GM23338 (cell line): Measurements from ENCODE around the gene C4BPA. TPM values are rescaled to one million over a fixed set of nuclear protein-coding genes. Genes with fewer than 3 reads are reported as not detected.

Experiments used
- ATAC-seq: fragments of 200-7000 bp; cut with Tn5 transposase; 3 replicates; pipeline ENCODE4 v1.9.1; 2020
- DNase-seq: peaks from one replicate; pipeline ENCODE4 v3.0.0-alpha.2; 2015; ENCODE audit warnings: low spot score
- H2AFZ ChIP-seq: fragments of 200-600 bp; sonication (generic); 2 replicates; pipeline ENCODE4 v1.8.0; 2016; ENCODE audit warnings: antibody characterized with exemption, mild to moderate bottlenecking, moderate library complexity
- H3F3A ChIP-seq: fragments of 200-600 bp; sonication (generic); replicated peaks from 2 replicates; pipeline ENCODE4 v1.8.0; 2017; ENCODE audit warnings: antibody characterized with exemption, mixed run types, low read depth
- H3K27ac ChIP-seq: fragments of 200-600 bp; sonication (generic); 2 replicates; pipeline ENCODE4 v1.6.1; 2016; ENCODE audit warnings: low read depth
- H3K27me3 ChIP-seq: fragments of 200-600 bp; sonication (generic); 2 replicates; pipeline ENCODE4 v1.8.0; 2016; ENCODE audit warnings: mild to moderate bottlenecking, mixed run types, moderate library complexity; ENCODE audit not compliant: insufficient read depth
- H3K36me3 ChIP-seq: fragments of 200-600 bp; sonication (generic); 2 replicates; pipeline ENCODE4 v1.8.0; 2016; ENCODE audit warnings: mild to moderate bottlenecking; ENCODE audit not compliant: insufficient read depth
- H3K4me1 ChIP-seq: fragments of 200-600 bp; sonication (generic); 2 replicates; pipeline ENCODE4 v1.8.0; 2016; ENCODE audit warnings: mild to moderate bottlenecking, moderate library complexity; ENCODE audit not compliant: insufficient read depth
- H3K4me2 ChIP-seq: fragments of 200-600 bp; sonication (generic); 2 replicates; pipeline ENCODE4 v1.7.1; 2017; ENCODE audit warnings: mixed run types
- H3K4me3 ChIP-seq: fragments of 200-600 bp; sonication (generic); 2 replicates; pipeline ENCODE4 v1.6.1; 2016; ENCODE audit warnings: mixed run types
- H3K79me2 ChIP-seq: fragments of 200-600 bp; sonication (generic); replicated peaks from 2 replicates; pipeline ENCODE4 v1.8.0; 2017; ENCODE audit warnings: mild to moderate bottlenecking; ENCODE audit not compliant: insufficient read depth
- H3K9me2 ChIP-seq: fragments of 200-600 bp; sonication (generic); 2 replicates; pipeline ENCODE4 v1.8.0; 2017; ENCODE audit not compliant: insufficient read depth
- H4K20me1 ChIP-seq: fragments of 200-600 bp; sonication (generic); replicated peaks from 2 replicates; pipeline ENCODE4 v1.8.0; 2017; ENCODE audit warnings: mild to moderate bottlenecking; ENCODE audit not compliant: insufficient read depth
- H3K27ac Mint-ChIP-seq: 2 replicates; pipeline ENCODE4 v1.8.0; 2020; ENCODE audit warnings: inconsistent platforms, mild to moderate bottlenecking, moderate library complexity, mixed read lengths
- H3K27me3 Mint-ChIP-seq: 3 replicates; pipeline ENCODE4 v1.8.0; 2022; ENCODE audit warnings: low read depth, mild to moderate bottlenecking, moderate library complexity, mixed read lengths, inconsistent platforms; ENCODE audit not compliant: insufficient read depth, poor library complexity
- H3K36me3 Mint-ChIP-seq: 3 replicates; pipeline ENCODE4 v1.8.0; 2021; ENCODE audit warnings: low read depth, mild to moderate bottlenecking, inconsistent platforms, moderate library complexity, mixed read lengths
- H3K4me1 Mint-ChIP-seq: 3 replicates; pipeline ENCODE4 v1.8.0; 2020; ENCODE audit warnings: mild to moderate bottlenecking, inconsistent platforms, mixed read lengths
- H3K4me3 Mint-ChIP-seq: 3 replicates; pipeline ENCODE4 v1.8.0; 2021; ENCODE audit warnings: moderate library complexity, mild to moderate bottlenecking, inconsistent platforms, mixed read lengths
- H3K9me3 Mint-ChIP-seq: 3 replicates; pipeline ENCODE4 v1.8.0; 2020; ENCODE audit warnings: moderate library complexity, mild to moderate bottlenecking, inconsistent platforms, mixed read lengths
- CREB1 ChIP-seq: fragments of 250-450 bp; sonication (Bioruptor Pico); IDR thresholded peaks from 2 replicates; pipeline ENCODE4 v1.5.0; 2020; ENCODE audit warnings: low read depth, mild to moderate bottlenecking, moderate library complexity
- EZH2 ChIP-seq: fragments of 200-600 bp; sonication (generic); IDR thresholded peaks from one replicate; pipeline ENCODE4 v1.8.0; 2017; ENCODE audit warnings: antibody characterized with exemption, mild to moderate bottlenecking, low read depth; ENCODE audit not compliant: unreplicated experiment
- EZH2phosphoT487 ChIP-seq: fragments of 200-600 bp; sonication (generic); IDR thresholded peaks from one replicate; pipeline ENCODE4 v1.8.1; 2018; ENCODE audit warnings: antibody characterized with exemption; ENCODE audit not compliant: unreplicated experiment
- JUNB ChIP-seq: IDR thresholded peaks from one replicate; pipeline ENCODE4 v1.6.1; 2016; ENCODE audit warnings: antibody characterized with exemption; ENCODE audit not compliant: unreplicated experiment
- NANOG ChIP-seq: IDR thresholded peaks from 2 replicates; pipeline ENCODE4 v1.6.1; 2016; ENCODE audit warnings: antibody characterized with exemption, borderline replicate concordance
- POLR2AphosphoS5 ChIP-seq: IDR thresholded peaks from 2 replicates; pipeline ENCODE4 v1.6.1; 2016; ENCODE audit warnings: antibody characterized with exemption, low read depth
- STAT1 ChIP-seq: IDR thresholded peaks from one replicate; pipeline ENCODE4 v1.6.1; 2016; ENCODE audit warnings: antibody characterized with exemption; ENCODE audit not compliant: unreplicated experiment
- ZNF114 ChIP-seq: fragments of 250-450 bp; sonication (Bioruptor Pico); IDR thresholded peaks from 2 replicates; pipeline ENCODE4 v1.5.0; 2020; ENCODE audit warnings: mild to moderate bottlenecking, moderate library complexity
- ZNF331 ChIP-seq: fragments of 250-450 bp; sonication (Bioruptor Pico); IDR thresholded peaks from 2 replicates; pipeline ENCODE4 v1.5.0; 2020; ENCODE audit warnings: low read depth, mild to moderate bottlenecking, moderate library complexity
- polyA plus RNA-seq: library from polyadenylated mRNA; unstranded; fragments of >200 nt; fragmentation: Nextera tagmentation; extraction: Ambion mirVana; gene quantifications from 2 replicates; pipeline ENCODE4 v1.2.1, GENCODE V29; 2016
- total RNA-seq: library from RNA; depleted of rRNA; stranded (reverse); fragments of >200 nt; shearing (Covaris generic); gene quantifications from 2 replicates; pipeline ENCODE4 v1.2.3, GENCODE V29; 2014
- TF ChIP-seq, protein P1 (sequence below): fragments of 250-450 bp; sonication (Bioruptor Pico); IDR thresholded peaks from 2 replicates; pipeline ENCODE4 v1.5.0; 2020; ENCODE audit warnings: mild to moderate bottlenecking, moderate library complexity
- TF ChIP-seq, protein P2 (sequence below), 2 experiments: fragments of 200-600 bp in 1 of 2; sonication (generic) in 1 of 2; conservative IDR thresholded peaks; 2 replicates each; pipeline versions ENCODE4 v1.5.1 to v1.6.1; 2016 to 2017; ENCODE audit warnings: antibody characterized with exemption in 2 of 2, low read depth in 2 of 2, mild to moderate bottlenecking in 2 of 2, moderate library complexity in 1 of 2
- TF ChIP-seq, protein P3 (sequence below): IDR thresholded peaks from 2 replicates; pipeline ENCODE4 v1.6.1; 2016; ENCODE audit warnings: antibody characterized with exemption
- TF ChIP-seq, protein P4 (sequence below): IDR thresholded peaks from one replicate; pipeline ENCODE4 v1.6.1; 2018; ENCODE audit warnings: antibody characterized with exemption; ENCODE audit not compliant: unreplicated experiment

C4BPA gene
- total and polyA plus RNA-seq, 2 experiments from 2014 or later: not detected

DNA sequence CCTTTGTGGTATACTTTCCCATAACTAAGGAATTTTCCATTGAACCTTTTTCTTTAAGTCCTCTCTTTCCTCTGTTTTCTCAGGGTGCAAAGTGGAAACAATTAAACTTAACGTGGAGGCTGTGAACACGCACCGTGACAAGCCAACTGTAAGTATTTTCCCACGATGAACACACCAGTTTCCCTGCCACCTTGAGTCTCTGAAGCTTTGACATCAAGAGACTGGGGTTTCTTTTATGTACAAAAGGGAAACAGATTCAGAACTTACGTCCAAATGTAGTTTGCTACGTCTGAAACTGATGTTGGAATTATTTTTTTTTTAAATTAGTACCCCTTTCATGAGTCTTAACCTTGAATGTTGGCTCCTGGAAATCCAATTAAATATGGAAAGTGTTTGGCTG is 32.6 kb upstream of the C4BPA start:
- Histone ChIP-seq H3K4me1 (no peaks in the 10 kb centered on the region), H3K79me2 (no peaks in the 10 kb centered on the region), H2AFZ (no peak overlapping the region), H3K27me3 (no peaks in the 10 kb centered on the region), H4K20me1 (peaks cover 3% of the 10 kb centered on the region; the same call in 1 of the 2 replicates), H3K36me3 (peaks cover 4% of the 10 kb centered on the region; the same call in 1 of the 2 replicates), H3K4me2 (no peak overlapping the region), H3F3A (no peaks in the 10 kb centered on the region), H3K4me3 (no peak overlapping the region), H3K9me2 (no peaks in the 10 kb centered on the region), H3K27ac (no peak overlapping the region)
- H3K36me3 Mint-ChIP-seq: peaks cover 14% of the 10 kb centered on the region
- H3K9me3 Mint-ChIP-seq: no peaks in the 10 kb centered on the region
- H3K4me1 Mint-ChIP-seq: no peaks in the 10 kb centered on the region
- H3K4me3 Mint-ChIP-seq: no peak overlapping the region
- ATAC-seq (no peak), DNase-seq (no peak)
- H3K27me3 Mint-ChIP-seq: no peaks in the 10 kb centered on the region
- TF ChIP-seq STAT1 (no peak), NANOG (no peak), ZNF114 (no peak), ZNF331 (CRISPR knock-in tag) (no peak), JUNB (no peak), CREB1 (no peak), EZH2 (no peak), POLR2AphosphoS5 (no peak), EZH2phosphoT487 (no peak)
- TF ChIP-seq, protein P1, sequence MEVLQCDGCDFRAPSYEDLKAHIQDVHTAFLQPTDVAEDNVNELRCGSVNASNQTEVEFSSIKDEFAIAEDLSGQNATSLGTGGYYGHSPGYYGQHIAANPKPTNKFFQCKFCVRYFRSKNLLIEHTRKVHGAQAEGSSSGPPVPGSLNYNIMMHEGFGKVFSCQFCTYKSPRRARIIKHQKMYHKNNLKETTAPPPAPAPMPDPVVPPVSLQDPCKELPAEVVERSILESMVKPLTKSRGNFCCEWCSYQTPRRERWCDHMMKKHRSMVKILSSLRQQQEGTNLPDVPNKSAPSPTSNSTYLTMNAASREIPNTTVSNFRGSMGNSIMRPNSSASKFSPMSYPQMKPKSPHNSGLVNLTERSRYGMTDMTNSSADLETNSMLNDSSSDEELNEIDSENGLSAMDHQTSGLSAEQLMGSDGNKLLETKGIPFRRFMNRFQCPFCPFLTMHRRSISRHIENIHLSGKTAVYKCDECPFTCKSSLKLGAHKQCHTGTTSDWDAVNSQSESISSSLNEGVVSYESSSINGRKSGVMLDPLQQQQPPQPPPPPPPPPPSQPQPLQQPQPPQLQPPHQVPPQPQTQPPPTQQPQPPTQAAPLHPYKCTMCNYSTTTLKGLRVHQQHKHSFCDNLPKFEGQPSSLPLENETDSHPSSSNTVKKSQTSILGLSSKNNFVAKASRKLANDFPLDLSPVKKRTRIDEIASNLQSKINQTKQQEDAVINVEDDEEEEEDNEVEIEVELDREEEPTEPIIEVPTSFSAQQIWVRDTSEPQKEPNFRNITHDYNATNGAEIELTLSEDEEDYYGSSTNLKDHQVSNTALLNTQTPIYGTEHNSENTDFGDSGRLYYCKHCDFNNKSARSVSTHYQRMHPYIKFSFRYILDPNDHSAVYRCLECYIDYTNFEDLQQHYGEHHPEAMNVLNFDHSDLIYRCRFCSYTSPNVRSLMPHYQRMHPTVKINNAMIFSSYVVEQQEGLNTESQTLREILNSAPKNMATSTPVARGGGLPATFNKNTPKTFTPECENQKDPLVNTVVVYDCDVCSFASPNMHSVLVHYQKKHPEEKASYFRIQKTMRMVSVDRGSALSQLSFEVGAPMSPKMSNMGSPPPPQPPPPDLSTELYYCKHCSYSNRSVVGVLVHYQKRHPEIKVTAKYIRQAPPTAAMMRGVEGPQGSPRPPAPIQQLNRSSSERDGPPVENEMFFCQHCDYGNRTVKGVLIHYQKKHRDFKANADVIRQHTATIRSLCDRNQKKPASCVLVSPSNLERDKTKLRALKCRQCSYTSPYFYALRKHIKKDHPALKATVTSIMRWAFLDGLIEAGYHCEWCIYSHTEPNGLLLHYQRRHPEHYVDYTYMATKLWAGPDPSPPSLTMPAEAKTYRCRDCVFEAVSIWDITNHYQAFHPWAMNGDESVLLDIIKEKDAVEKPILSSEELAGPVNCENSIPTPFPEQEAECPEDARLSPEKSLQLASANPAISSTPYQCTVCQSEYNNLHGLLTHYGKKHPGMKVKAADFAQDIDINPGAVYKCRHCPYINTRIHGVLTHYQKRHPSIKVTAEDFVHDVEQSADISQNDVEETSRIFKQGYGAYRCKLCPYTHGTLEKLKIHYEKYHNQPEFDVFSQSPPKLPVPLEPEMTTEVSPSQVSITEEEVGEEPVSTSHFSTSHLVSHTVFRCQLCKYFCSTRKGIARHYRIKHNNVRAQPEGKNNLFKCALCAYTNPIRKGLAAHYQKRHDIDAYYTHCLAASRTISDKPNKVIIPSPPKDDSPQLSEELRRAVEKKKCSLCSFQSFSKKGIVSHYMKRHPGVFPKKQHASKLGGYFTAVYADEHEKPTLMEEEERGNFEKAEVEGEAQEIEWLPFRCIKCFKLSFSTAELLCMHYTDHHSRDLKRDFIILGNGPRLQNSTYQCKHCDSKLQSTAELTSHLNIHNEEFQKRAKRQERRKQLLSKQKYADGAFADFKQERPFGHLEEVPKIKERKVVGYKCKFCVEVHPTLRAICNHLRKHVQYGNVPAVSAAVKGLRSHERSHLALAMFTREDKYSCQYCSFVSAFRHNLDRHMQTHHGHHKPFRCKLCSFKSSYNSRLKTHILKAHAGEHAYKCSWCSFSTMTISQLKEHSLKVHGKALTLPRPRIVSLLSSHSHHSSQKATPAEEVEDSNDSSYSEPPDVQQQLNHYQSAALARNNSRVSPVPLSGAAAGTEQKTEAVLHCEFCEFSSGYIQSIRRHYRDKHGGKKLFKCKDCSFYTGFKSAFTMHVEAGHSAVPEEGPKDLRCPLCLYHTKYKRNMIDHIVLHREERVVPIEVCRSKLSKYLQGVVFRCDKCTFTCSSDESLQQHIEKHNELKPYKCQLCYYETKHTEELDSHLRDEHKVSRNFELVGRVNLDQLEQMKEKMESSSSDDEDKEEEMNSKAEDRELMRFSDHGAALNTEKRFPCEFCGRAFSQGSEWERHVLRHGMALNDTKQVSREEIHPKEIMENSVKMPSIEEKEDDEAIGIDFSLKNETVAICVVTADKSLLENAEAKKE: no peak
- TF ChIP-seq, protein P2, sequence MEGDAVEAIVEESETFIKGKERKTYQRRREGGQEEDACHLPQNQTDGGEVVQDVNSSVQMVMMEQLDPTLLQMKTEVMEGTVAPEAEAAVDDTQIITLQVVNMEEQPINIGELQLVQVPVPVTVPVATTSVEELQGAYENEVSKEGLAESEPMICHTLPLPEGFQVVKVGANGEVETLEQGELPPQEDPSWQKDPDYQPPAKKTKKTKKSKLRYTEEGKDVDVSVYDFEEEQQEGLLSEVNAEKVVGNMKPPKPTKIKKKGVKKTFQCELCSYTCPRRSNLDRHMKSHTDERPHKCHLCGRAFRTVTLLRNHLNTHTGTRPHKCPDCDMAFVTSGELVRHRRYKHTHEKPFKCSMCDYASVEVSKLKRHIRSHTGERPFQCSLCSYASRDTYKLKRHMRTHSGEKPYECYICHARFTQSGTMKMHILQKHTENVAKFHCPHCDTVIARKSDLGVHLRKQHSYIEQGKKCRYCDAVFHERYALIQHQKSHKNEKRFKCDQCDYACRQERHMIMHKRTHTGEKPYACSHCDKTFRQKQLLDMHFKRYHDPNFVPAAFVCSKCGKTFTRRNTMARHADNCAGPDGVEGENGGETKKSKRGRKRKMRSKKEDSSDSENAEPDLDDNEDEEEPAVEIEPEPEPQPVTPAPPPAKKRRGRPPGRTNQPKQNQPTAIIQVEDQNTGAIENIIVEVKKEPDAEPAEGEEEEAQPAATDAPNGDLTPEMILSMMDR (conservative IDR thresholded peaks at IDR 0.05; ENCODE audit: low read depth in 2 of 2): no peak
- TF ChIP-seq, protein P3, sequence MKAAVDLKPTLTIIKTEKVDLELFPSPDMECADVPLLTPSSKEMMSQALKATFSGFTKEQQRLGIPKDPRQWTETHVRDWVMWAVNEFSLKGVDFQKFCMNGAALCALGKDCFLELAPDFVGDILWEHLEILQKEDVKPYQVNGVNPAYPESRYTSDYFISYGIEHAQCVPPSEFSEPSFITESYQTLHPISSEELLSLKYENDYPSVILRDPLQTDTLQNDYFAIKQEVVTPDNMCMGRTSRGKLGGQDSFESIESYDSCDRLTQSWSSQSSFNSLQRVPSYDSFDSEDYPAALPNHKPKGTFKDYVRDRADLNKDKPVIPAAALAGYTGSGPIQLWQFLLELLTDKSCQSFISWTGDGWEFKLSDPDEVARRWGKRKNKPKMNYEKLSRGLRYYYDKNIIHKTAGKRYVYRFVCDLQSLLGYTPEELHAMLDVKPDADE: no peak
- TF ChIP-seq, protein P4, sequence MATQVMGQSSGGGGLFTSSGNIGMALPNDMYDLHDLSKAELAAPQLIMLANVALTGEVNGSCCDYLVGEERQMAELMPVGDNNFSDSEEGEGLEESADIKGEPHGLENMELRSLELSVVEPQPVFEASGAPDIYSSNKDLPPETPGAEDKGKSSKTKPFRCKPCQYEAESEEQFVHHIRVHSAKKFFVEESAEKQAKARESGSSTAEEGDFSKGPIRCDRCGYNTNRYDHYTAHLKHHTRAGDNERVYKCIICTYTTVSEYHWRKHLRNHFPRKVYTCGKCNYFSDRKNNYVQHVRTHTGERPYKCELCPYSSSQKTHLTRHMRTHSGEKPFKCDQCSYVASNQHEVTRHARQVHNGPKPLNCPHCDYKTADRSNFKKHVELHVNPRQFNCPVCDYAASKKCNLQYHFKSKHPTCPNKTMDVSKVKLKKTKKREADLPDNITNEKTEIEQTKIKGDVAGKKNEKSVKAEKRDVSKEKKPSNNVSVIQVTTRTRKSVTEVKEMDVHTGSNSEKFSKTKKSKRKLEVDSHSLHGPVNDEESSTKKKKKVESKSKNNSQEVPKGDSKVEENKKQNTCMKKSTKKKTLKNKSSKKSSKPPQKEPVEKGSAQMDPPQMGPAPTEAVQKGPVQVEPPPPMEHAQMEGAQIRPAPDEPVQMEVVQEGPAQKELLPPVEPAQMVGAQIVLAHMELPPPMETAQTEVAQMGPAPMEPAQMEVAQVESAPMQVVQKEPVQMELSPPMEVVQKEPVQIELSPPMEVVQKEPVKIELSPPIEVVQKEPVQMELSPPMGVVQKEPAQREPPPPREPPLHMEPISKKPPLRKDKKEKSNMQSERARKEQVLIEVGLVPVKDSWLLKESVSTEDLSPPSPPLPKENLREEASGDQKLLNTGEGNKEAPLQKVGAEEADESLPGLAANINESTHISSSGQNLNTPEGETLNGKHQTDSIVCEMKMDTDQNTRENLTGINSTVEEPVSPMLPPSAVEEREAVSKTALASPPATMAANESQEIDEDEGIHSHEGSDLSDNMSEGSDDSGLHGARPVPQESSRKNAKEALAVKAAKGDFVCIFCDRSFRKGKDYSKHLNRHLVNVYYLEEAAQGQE: no peak
- H3K27ac Mint-ChIP-seq: no peak overlapping the region
